ENCODE results near the gene ACAA2. TPM values are rescaled to one million over a fixed set of nuclear protein-coding genes. Genes with fewer than 3 reads are reported as not detected.

Gene ACAA2
- polyA plus RNA-seq, 2 of the 4 experiments (the other 2 are of a cell fraction), result 30.9 to 47.5 TPM

DNA sequence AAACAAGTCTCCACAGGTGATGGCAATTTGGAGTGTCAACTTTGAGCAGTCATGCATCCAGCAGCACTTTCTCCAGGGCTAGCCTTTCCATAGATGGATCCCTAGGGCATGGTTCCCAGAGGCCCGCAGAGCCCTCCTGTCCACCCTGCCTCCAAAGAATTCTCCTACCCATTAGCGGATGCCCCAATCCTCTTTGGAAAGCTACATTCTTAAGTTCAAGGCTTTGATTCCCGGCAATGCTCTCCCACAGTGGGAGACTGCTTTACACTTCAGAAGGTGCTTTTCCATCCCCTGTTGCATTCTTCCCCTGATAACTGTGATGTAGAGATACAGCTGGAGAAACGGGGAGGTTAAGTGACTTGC lies 61.3 kb downstream of the ACAA2 start:
- TF ChIP-seq NPAS2 (CRISPR knock-in tag; IDR thresholded peaks at IDR 0.05; ENCODE audit: borderline replicate concordance) (no peak), MAZ (IDR thresholded peaks at IDR 0.05; ENCODE audit: borderline replicate concordance, low read depth, low read length) (no peak), HMGXB4 (CRISPR knock-in tag; IDR thresholded peaks at IDR 0.05; ENCODE audit: borderline replicate concordance) (no peak), NR3C1 (IDR thresholded peaks at IDR 0.05) (no peak), MYC (IDR thresholded peaks at IDR 0.05; ENCODE audit: borderline replicate concordance, low read length) (no peak), CTCF (IDR thresholded peaks at IDR 0.05) (no peak), REST (IDR thresholded peaks at IDR 0.05) (no peak), ESRRA (IDR thresholded peaks at IDR 0.05; ENCODE audit: borderline replicate concordance, low read length) (no peak), NFE2L2 (conservative IDR thresholded peaks at IDR 0.05; ENCODE audit: low read length) (no peak), RNF2 (IDR thresholded peaks at IDR 0.05; ENCODE audit: borderline replicate concordance, low read depth) (no peak), EP300 (IDR thresholded peaks at IDR 0.05) (no peak), RARB (CRISPR knock-in tag; IDR thresholded peaks at IDR 0.05) (no peak), GATA3 (IDR thresholded peaks at IDR 0.05; ENCODE audit: borderline replicate concordance) (no peak), JUNB (IDR thresholded peaks at IDR 0.05) (no peak)
- TF ChIP-seq, protein P1, sequence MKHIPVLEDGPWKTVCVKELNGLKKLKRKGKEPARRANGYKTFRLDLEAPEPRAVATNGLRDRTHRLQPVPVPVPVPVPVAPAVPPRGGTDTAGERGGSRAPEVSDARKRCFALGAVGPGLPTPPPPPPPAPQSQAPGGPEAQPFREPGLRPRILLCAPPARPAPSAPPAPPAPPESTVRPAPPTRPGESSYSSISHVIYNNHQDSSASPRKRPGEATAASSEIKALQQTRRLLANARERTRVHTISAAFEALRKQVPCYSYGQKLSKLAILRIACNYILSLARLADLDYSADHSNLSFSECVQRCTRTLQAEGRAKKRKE (CRISPR knock-in tag; IDR thresholded peaks at IDR 0.05; ENCODE audit: low read depth), result no peak
- TF ChIP-seq, protein P2, sequence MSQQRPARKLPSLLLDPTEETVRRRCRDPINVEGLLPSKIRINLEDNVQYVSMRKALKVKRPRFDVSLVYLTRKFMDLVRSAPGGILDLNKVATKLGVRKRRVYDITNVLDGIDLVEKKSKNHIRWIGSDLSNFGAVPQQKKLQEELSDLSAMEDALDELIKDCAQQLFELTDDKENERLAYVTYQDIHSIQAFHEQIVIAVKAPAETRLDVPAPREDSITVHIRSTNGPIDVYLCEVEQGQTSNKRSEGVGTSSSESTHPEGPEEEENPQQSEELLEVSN (IDR thresholded peaks at IDR 0.05; ENCODE audit: borderline replicate concordance, low read depth), result no peak
- CTCF ChIA-PET, result no interaction called here
- no peak overlapping the region for H3K4me3 ChIP-seq
- ATAC-seq (no peak), DNase-seq (ENCODE audit: low read depth in 1 of 2, low spot score in 1 of 2) (no peak), FAIRE-seq (no peak)
- no peaks in the 10 kb centered on the region for H3K9me3 ChIP-seq
- POLR2A ChIA-PET, result no interaction called here
- no peak overlapping the region for H3K27ac ChIP-seq
- no peak overlapping the region for H3K4me2 ChIP-seq
- H3K4me1 ChIP-seq, result no peaks in the 10 kb centered on the region
- 61% methylated on average over 4 of the region's 4 CpGs for WGBS (ENCODE audit: missing lambda C conversion rate)

DNA sequence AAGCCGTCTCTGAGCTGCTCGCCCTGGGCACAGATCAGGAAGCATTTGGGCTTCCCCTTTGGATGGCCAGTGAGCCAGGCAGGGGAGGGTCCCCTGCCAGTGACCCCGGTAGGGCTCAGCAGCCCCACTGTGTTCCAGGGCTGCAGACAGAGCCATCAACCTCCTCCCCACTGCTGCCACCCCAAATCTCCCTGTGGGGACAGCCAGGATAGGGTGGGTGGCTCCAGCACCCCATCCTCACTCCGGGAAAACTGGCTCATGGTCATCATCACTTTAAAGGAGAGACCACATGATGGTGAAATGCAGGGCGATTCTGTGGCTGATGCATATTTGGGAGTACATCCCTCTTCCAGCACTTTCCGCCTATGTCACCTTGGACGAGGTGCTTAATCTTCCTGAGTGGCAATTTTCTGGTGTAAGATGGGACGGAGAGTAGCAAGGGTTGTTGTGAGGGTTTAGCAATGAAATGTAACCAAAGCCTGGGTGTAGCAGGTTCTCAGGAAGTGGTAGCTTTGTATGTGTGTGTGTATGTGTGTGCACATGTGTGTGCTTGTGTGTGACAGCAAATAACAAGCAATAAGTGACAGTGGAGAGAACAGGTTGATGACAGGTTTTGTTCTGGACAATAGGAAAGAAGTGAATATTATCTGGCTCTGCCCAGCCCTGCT lies 61.8 kb downstream of the ACAA2 start:
- Histone ChIP-seq H3K4me1 (no peaks in the 10 kb centered on the region), H3K4me3 (no peak overlapping the region), H3K9me3 (no peaks in the 10 kb centered on the region), H3K27ac (no peak overlapping the region), H3K4me2 (no peak overlapping the region)
- WGBS (ENCODE audit: missing lambda C conversion rate), result 32% methylated on average over 6 of the region's 8 CpGs
- ATAC-seq (no peak), DNase-seq (ENCODE audit: low read depth in 1 of 2, low spot score in 1 of 2) (no peak), FAIRE-seq (no peak)
- no peak for TF ChIP-seq CBX2 (IDR thresholded peaks at IDR 0.05; ENCODE audit: borderline replicate concordance, low read depth)
- ChIA-PET POLR2A (no interaction called here), CTCF (no interaction called here)

Measured in A549 (cell line).